Neural progenitor cell (in vitro differentiated cells): Measurements from ENCODE around the gene STPG1. TPM values are rescaled to one million over a fixed set of nuclear protein-coding genes. Genes with fewer than 3 reads are reported as not detected.

ENCODE experiments used
- DNase-seq: peaks from one replicate; pipeline ENCODE4 v3.0.0-alpha.2; 2016; ENCODE audit warnings: low spot score
- H2AFZ ChIP-seq: fragments of 200-600 bp; sonication (generic); replicated peaks from 2 replicates; pipeline ENCODE4 v1.6.1; 2016; ENCODE audit warnings: antibody characterized with exemption
- H3F3A ChIP-seq: fragments of 200-600 bp; sonication (generic); 2 replicates; pipeline ENCODE4 v1.6.1; 2016; ENCODE audit warnings: antibody characterized with exemption, low read depth
- H3K27ac ChIP-seq: fragments of 200-600 bp; sonication (generic); 2 replicates; pipeline ENCODE4 v1.5.1; 2016; ENCODE audit warnings: mild to moderate bottlenecking
- H3K27me3 ChIP-seq: fragments of 200-600 bp; sonication (generic); 2 replicates; pipeline ENCODE4 v1.6.1; 2016; ENCODE audit warnings: mild to moderate bottlenecking, moderate library complexity
- H3K36me3 ChIP-seq: fragments of 200-600 bp; sonication (generic); 2 replicates; pipeline ENCODE4 v1.5.1; 2016
- H3K4me1 ChIP-seq: fragments of 200-600 bp; sonication (generic); 2 replicates; pipeline ENCODE4 v1.6.1; 2016; ENCODE audit warnings: mixed run types
- H3K4me2 ChIP-seq: fragments of 200-600 bp; sonication (generic); 2 replicates; pipeline ENCODE4 v1.6.1; 2016
- H3K4me3 ChIP-seq: fragments of 200-600 bp; sonication (generic); 2 replicates; pipeline ENCODE4 v1.5.1; 2016
- H3K79me2 ChIP-seq: fragments of 200-600 bp; sonication (generic); 2 replicates; pipeline ENCODE4 v1.6.1; 2016; ENCODE audit warnings: low read depth
- H3K9ac ChIP-seq: fragments of 200-600 bp; sonication (generic); 2 replicates; pipeline ENCODE4 v1.6.1; 2016
- H3K9me3 ChIP-seq: fragments of 200-600 bp; sonication (generic); 2 replicates; pipeline ENCODE4 v1.5.1; 2016; ENCODE audit warnings: low read depth
- H4K20me1 ChIP-seq: fragments of 200-600 bp; sonication (generic); 2 replicates; pipeline ENCODE4 v1.6.1; 2016; ENCODE audit warnings: low read depth
- H3K27ac Mint-ChIP-seq: 3 replicates; pipeline ENCODE4 v1.8.0; 2021; ENCODE audit warnings: mixed read lengths
- H3K27me3 Mint-ChIP-seq: 2 replicates; pipeline ENCODE4 v1.8.0; 2022; ENCODE audit warnings: low read depth, mild to moderate bottlenecking, inconsistent platforms, moderate library complexity, mixed read lengths; ENCODE audit not compliant: insufficient read depth
- H3K36me3 Mint-ChIP-seq: 3 replicates; pipeline ENCODE4 v1.8.0; 2021; ENCODE audit warnings: mixed read lengths
- H3K4me1 Mint-ChIP-seq: 3 replicates; pipeline ENCODE4 v1.8.0; 2021; ENCODE audit warnings: mixed read lengths
- H3K4me3 Mint-ChIP-seq: 3 replicates; pipeline ENCODE4 v1.8.0; 2021; ENCODE audit warnings: mild to moderate bottlenecking, moderate library complexity, mixed read lengths
- H3K9me3 Mint-ChIP-seq: 3 replicates; pipeline ENCODE4 v1.8.0; 2020; ENCODE audit warnings: mixed read lengths
- EZH2 ChIP-seq: fragments of 200-600 bp; sonication (generic); IDR thresholded peaks from 2 replicates; pipeline ENCODE4 v1.6.1; 2017; ENCODE audit warnings: antibody characterized with exemption, mild to moderate bottlenecking, moderate library complexity
- EZH2phosphoT487 ChIP-seq: fragments of 200-600 bp; sonication (generic); IDR thresholded peaks from 2 replicates; pipeline ENCODE4 v1.6.1; 2017; ENCODE audit warnings: antibody characterized with exemption
- total RNA-seq: library from RNA; depleted of rRNA; stranded (reverse); fragments of >200 nt; gene quantifications from 2 replicates; pipeline ENCODE4 v1.2.3, GENCODE V29; 2015; ENCODE audit warnings: low replicate concordance
- TF ChIP-seq, protein P1 (sequence below): fragments of 200-600 bp; sonication (generic); IDR thresholded peaks from 2 replicates; pipeline ENCODE4 v1.5.1; 2017; ENCODE audit warnings: antibody characterized with exemption, mild to moderate bottlenecking

Gene STPG1
- total RNA-seq, 1 donor from 2014 or later = 15.9 TPM

- H2AFZ ChIP-seq = no peak overlapping the region
- Mint-ChIP-seq H3K27me3 (peaks cover 3% of the 10 kb centered on the region), H3K4me3 (no peak overlapping the region), H3K27ac (no peak overlapping the region), H3K4me1 (peaks cover 13% of the 10 kb centered on the region), H3K9me3 (peaks cover 3% of the 10 kb centered on the region), H3K36me3 (no peaks in the 10 kb centered on the region)
- no peak for DNase-seq
- H3F3A ChIP-seq = peaks cover 11% of the 10 kb centered on the region
- no peaks in the 10 kb centered on the region for H4K20me1 ChIP-seq
- H3K36me3 ChIP-seq = no peaks in the 10 kb centered on the region
- H3K79me2 ChIP-seq = peaks cover 9% of the 10 kb centered on the region
- H3K4me1 ChIP-seq = peaks cover 4% of the 10 kb centered on the region
- no peak for TF ChIP-seq EZH2
- TF ChIP-seq, protein P1, sequence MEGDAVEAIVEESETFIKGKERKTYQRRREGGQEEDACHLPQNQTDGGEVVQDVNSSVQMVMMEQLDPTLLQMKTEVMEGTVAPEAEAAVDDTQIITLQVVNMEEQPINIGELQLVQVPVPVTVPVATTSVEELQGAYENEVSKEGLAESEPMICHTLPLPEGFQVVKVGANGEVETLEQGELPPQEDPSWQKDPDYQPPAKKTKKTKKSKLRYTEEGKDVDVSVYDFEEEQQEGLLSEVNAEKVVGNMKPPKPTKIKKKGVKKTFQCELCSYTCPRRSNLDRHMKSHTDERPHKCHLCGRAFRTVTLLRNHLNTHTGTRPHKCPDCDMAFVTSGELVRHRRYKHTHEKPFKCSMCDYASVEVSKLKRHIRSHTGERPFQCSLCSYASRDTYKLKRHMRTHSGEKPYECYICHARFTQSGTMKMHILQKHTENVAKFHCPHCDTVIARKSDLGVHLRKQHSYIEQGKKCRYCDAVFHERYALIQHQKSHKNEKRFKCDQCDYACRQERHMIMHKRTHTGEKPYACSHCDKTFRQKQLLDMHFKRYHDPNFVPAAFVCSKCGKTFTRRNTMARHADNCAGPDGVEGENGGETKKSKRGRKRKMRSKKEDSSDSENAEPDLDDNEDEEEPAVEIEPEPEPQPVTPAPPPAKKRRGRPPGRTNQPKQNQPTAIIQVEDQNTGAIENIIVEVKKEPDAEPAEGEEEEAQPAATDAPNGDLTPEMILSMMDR = no peak
- TF ChIP-seq EZH2phosphoT487 = no peak
- H3K4me2 ChIP-seq = no peak overlapping the region
- no peak overlapping the region for H3K4me3 ChIP-seq
- no peaks in the 10 kb centered on the region for H3K9me3 ChIP-seq
- no peaks in the 10 kb centered on the region for H3K27me3 ChIP-seq
- H3K27ac ChIP-seq = no peak overlapping the region
- no peak overlapping the region for H3K9ac ChIP-seq
Measured at GRCh38 chr1:24410750-24411149, 2.8 kb downstream of the STPG1 start.

GRCh38 chr1:24409535-24409934, 4.0 kb downstream of the STPG1 start:
- no peak for TF ChIP-seq EZH2phosphoT487
- TF ChIP-seq, protein P1 = no peak
- TF ChIP-seq EZH2 = no peak
- Mint-ChIP-seq H3K9me3 (peaks cover 3% of the 10 kb centered on the region), H3K27ac (no peak overlapping the region), H3K27me3 (peaks cover under 1% of the 10 kb centered on the region), H3K36me3 (no peaks in the 10 kb centered on the region), H3K4me3 (no peak overlapping the region), H3K4me1 (peaks cover 8% of the 10 kb centered on the region)
- Histone ChIP-seq H2AFZ (no peak overlapping the region), H3F3A (peaks cover 5% of the 10 kb centered on the region), H3K4me1 (peaks cover 4% of the 10 kb centered on the region), H3K9me3 (no peaks in the 10 kb centered on the region), H3K27ac (no peak overlapping the region), H3K9ac (no peak overlapping the region), H3K4me2 (no peak overlapping the region), H3K27me3 (no peaks in the 10 kb centered on the region), H3K36me3 (no peaks in the 10 kb centered on the region), H3K79me2 (peaks cover 9% of the 10 kb centered on the region), H4K20me1 (no peaks in the 10 kb centered on the region), H3K4me3 (no peak overlapping the region)
- no peak for DNase-seq

DNA sequence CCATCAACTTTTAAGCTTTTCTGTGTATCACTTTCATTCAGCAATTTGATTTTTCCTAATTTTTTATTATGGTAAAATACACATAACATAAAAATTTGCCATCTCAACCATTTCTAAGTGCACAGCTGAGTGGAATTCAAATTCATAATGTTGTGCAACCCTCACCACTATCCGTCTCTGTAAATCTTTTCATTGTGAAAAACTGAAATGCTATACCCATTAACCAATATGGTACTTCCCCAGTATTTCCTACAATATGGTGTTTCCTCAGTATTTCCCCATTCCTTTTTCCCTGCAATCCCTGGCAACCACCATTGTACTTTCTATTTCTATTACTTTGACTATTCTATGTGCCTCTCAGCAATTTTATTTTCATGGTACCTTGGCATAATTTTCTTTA, 6.8 kb downstream of the STPG1 start:
- Mint-ChIP-seq H3K4me3 (no peak overlapping the region), H3K36me3 (no peaks in the 10 kb centered on the region), H3K4me1 (no peaks in the 10 kb centered on the region), H3K9me3 (peaks cover 3% of the 10 kb centered on the region), H3K27ac (no peak overlapping the region), H3K27me3 (no peaks in the 10 kb centered on the region)
- Histone ChIP-seq H3K79me2 (no peaks in the 10 kb centered on the region), H3K27ac (no peak overlapping the region), H3K9ac (no peak overlapping the region), H3K4me2 (no peak overlapping the region), H2AFZ (no peak overlapping the region), H3K27me3 (no peaks in the 10 kb centered on the region), H3K36me3 (no peaks in the 10 kb centered on the region), H3K9me3 (no peaks in the 10 kb centered on the region), H3K4me1 (no peaks in the 10 kb centered on the region), H3F3A (no peaks in the 10 kb centered on the region), H4K20me1 (no peaks in the 10 kb centered on the region), H3K4me3 (no peak overlapping the region)
- DNase-seq = no peak
- no peak for TF ChIP-seq EZH2phosphoT487
- TF ChIP-seq, protein P1 = no peak
- no peak for TF ChIP-seq EZH2

- Mint-ChIP-seq H3K9me3 (peaks cover 3% of the 10 kb centered on the region), H3K4me1 (no peaks in the 10 kb centered on the region), H3K4me3 (no peak overlapping the region), H3K27ac (no peak overlapping the region), H3K36me3 (peaks cover 3% of the 10 kb centered on the region), H3K27me3 (no peaks in the 10 kb centered on the region)
- no peaks in the 10 kb centered on the region for H3K79me2 ChIP-seq
- no peaks in the 10 kb centered on the region for H4K20me1 ChIP-seq
- no peak overlapping the region for H3K4me2 ChIP-seq
- H3K9me3 ChIP-seq = no peaks in the 10 kb centered on the region
- no peaks in the 10 kb centered on the region for H3K27me3 ChIP-seq
- H3K4me1 ChIP-seq = no peaks in the 10 kb centered on the region
- H3K36me3 ChIP-seq = no peaks in the 10 kb centered on the region
- no peak overlapping the region for H3K4me3 ChIP-seq
- H3K9ac ChIP-seq = no peak overlapping the region
- no peak overlapping the region for H3K27ac ChIP-seq
- TF ChIP-seq EZH2 (no peak), EZH2phosphoT487 (no peak)
- TF ChIP-seq, protein P1 = no peak
- no peak for DNase-seq
- H2AFZ ChIP-seq = no peak overlapping the region
- H3F3A ChIP-seq = peaks cover 7% of the 10 kb centered on the region
Measured at GRCh38 chr1:24403806-24404205, 9.8 kb downstream of the STPG1 start.
